Measurements from ENCODE around the gene CPNE2.

CPNE2 gene

GRCh38 chr16:57155702-57156350 is 63.4 kb downstream of the CPNE2 start:
- Histone ChIP-seq H3K27ac (ENCODE audit: low read depth, low read length, poor library complexity, severe bottlenecking) (no peak overlapping the region), H3K9ac (ENCODE audit: low read length) (no peak overlapping the region)

GRCh38 chr16:57156351-57156703 is 63.9 kb downstream of the CPNE2 start:
- Histone ChIP-seq H4K20me1 (ENCODE audit: insufficient read depth, low read length) (no peaks in the 10 kb centered on the region), H3F3A (ENCODE audit: insufficient read depth, low read length) (no peaks in the 10 kb centered on the region), H3K79me2 (ENCODE audit: insufficient read depth, low read length) (no peaks in the 10 kb centered on the region), H2AFZ (ENCODE audit: low read length) (no peak overlapping the region), H3K9me3 (ENCODE audit: low read length) (no peaks in the 10 kb centered on the region), H3K27me3 (ENCODE audit: insufficient read depth, low read length) (no peaks in the 10 kb centered on the region), H3K9ac (ENCODE audit: low read length) (no peak overlapping the region), H3K27ac (ENCODE audit: low read depth, low read length, poor library complexity, severe bottlenecking) (no peak overlapping the region), H3K4me3 (ENCODE audit: low read depth, low read length, poor library complexity, severe bottlenecking) (no peak overlapping the region), H3K4me1 (ENCODE audit: insufficient read depth, low read length, severe bottlenecking) (no peaks in the 10 kb centered on the region), H3K9me2 (ENCODE audit: low read depth, low read length) (no peaks in the 10 kb centered on the region), H3K36me3 (ENCODE audit: insufficient read depth, low read length) (peaks cover 90% of the 10 kb centered on the region), H3K4me2 (ENCODE audit: low read length) (no peak overlapping the region)
- TF ChIP-seq CTCF (IDR thresholded peaks at IDR 0.05; ENCODE audit: low read length) (no peak), EZH2 (IDR thresholded peaks at IDR 0.05; ENCODE audit: borderline replicate concordance, low read length) (no peak)

More at GRCh38 chr16:57155702-57156350, 63.4 kb downstream of the CPNE2 start:
- no peak for TF ChIP-seq EZH2 (IDR thresholded peaks at IDR 0.05; ENCODE audit: borderline replicate concordance, low read length)
- TF ChIP-seq CTCF (IDR thresholded peaks at IDR 0.05; ENCODE audit: low read length): no peak
- Histone ChIP-seq H3K36me3 (ENCODE audit: insufficient read depth, low read length) (peaks cover 85% of the 10 kb centered on the region), H3K27me3 (ENCODE audit: insufficient read depth, low read length) (no peaks in the 10 kb centered on the region), H3K79me2 (ENCODE audit: insufficient read depth, low read length) (no peaks in the 10 kb centered on the region), H3K4me1 (ENCODE audit: insufficient read depth, low read length, severe bottlenecking) (no peaks in the 10 kb centered on the region), H4K20me1 (ENCODE audit: insufficient read depth, low read length) (no peaks in the 10 kb centered on the region), H3K9me2 (ENCODE audit: low read depth, low read length) (no peaks in the 10 kb centered on the region), H3K4me2 (ENCODE audit: low read length) (no peak overlapping the region), H2AFZ (ENCODE audit: low read length) (no peak overlapping the region), H3K4me3 (ENCODE audit: low read depth, low read length, poor library complexity, severe bottlenecking) (no peak overlapping the region), H3K9me3 (ENCODE audit: low read length) (no peaks in the 10 kb centered on the region), H3F3A (ENCODE audit: insufficient read depth, low read length) (no peaks in the 10 kb centered on the region)

GRCh38 chr16:57157533-57157932 is 65.2 kb downstream of the CPNE2 start:
- TF ChIP-seq EZH2 (IDR thresholded peaks at IDR 0.05; ENCODE audit: borderline replicate concordance, low read length): no peak
- TF ChIP-seq CTCF (IDR thresholded peaks at IDR 0.05; ENCODE audit: low read length): no peak
- Histone ChIP-seq H3K27me3 (ENCODE audit: insufficient read depth, low read length) (no peaks in the 10 kb centered on the region), H3K4me2 (ENCODE audit: low read length) (no peak overlapping the region), H3K4me1 (ENCODE audit: insufficient read depth, low read length, severe bottlenecking) (no peaks in the 10 kb centered on the region), H3K4me3 (ENCODE audit: low read depth, low read length, poor library complexity, severe bottlenecking) (no peak overlapping the region), H3F3A (ENCODE audit: insufficient read depth, low read length) (no peaks in the 10 kb centered on the region), H3K36me3 (ENCODE audit: insufficient read depth, low read length) (peaks cover 91% of the 10 kb centered on the region), H3K79me2 (ENCODE audit: insufficient read depth, low read length) (no peaks in the 10 kb centered on the region), H4K20me1 (ENCODE audit: insufficient read depth, low read length) (no peaks in the 10 kb centered on the region), H3K27ac (ENCODE audit: low read depth, low read length, poor library complexity, severe bottlenecking) (no peak overlapping the region), H3K9ac (ENCODE audit: low read length) (no peak overlapping the region), H2AFZ (ENCODE audit: low read length) (no peak overlapping the region), H3K9me2 (ENCODE audit: low read depth, low read length) (no peaks in the 10 kb centered on the region), H3K9me3 (ENCODE audit: low read length) (no peaks in the 10 kb centered on the region)

All from OCI-LY1 (cell line).